Measurements from ENCODE around the gene PIERCE2.
"Not testable (repeated sequence)": the region's sequence is repeated elsewhere in the genome, so short reads cannot be mapped to it uniquely, and the experiment has no call there.

Gene PIERCE2, protein sequence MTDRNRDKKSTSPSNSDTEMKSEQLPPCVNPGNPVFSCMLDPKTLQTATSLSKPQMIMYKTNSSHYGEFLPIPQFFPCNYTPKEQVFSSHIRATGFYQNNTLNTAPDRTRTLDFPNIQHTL

GRCh38 chr15:55408012-55408928 lies at the start of gene PIERCE2, which contains the start of gene CCPG1:
Gene PIERCE2, plus strand, starts transcription at chr15:55408495. Its CDS starts 274 bp downstream, at chr15:55408769.
Gene CCPG1, minus strand, starts transcription at chr15:55408359. Its CDS starts 18,935 bp downstream, at chr15:55389424.
- DNase-seq: peak; percentile 72 to 91

DNA sequence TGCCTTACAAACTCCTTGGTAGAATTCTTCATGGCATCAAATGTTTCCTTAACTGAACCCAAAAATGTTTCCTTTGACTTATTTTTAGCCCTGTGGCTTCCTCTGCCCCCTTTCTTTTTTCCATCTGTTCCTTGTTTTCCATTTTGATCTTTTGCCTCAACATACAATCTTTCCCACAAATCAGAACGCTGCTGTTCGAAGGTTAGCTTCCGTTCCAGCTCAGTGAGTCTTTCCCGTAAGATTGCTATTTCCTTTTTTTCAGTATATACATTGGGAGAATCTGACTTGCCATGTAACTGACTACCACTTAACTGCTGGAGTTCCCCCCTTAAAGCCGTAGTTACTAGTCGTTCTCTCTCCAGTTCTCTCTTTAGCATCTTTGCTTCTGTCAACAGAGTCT lies 48.0 kb upstream of the PIERCE2 start:
- DNase-seq: no peak

DNA sequence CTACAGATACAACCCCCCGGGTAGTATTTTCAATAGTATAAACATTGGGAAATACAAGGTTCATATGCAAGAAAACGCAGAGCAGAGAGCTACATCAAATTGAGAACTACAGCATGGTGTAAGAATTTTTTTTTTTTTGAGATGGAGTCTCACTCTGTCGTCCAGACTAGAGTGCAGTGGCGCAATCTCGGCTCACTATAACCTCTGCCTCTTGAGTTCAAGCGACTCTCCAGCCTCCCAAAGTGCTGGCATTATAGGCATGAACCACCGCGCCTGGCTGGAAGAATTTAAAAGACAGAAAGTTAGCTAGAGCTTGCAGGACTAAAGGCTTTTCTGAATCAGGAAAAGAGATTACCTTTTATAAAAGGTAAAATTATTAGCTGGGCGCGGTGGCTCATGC lies 47.2 kb upstream of the PIERCE2 start:
- no peak for DNase-seq

- no peak for DNase-seq
Observed at GRCh38 chr15:55362641-55363040, 45.7 kb upstream of the PIERCE2 start.

GRCh38 chr15:55366981-55367380 lies 41.3 kb upstream of the PIERCE2 start:
- DNase-seq: no peak

GRCh38 chr15:55372701-55373440 lies 35.4 kb upstream of the PIERCE2 start:
- no peak for DNase-seq

- no peak for DNase-seq
Observed at GRCh38 chr15:55379095-55379494, 29.2 kb upstream of the PIERCE2 start.

DNA sequence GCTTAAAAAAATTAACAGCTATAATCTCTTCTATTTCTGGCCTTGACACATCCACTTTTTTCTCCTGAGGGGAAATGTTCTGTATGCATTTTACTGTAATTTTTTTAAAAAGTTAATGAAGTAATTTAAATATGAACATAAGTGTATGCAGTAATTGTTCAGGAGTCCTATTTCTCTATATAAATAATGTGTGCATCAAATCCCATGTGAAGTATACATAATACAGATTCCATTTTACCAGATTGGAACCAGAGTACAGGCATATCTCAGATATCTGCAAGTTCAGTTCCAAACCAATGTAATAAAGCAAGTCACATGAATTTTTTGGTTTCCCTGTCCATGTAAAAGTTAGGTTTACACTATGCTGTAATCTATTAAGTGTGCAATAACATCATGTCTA lies 26.7 kb upstream of the PIERCE2 start:
- no peak for DNase-seq

DNA sequence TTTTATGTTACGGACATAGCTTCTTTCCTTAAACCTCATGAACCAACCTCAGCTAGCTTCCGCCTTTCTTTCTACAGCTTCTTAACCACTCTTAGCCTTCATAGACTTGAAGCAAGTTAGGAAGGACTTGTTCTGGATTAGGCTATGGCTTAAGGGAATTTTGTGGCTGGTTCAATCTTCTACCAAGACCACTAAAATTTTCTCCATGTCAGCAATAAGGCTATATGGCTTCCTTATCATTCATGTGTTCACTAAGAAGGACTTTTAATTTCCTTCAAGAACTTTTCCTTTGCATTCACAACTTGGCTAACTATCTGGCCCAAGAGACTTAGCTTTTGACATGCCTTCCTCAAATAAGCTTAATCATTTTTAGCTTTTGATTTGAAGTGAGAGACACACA lies 24.6 kb upstream of the PIERCE2 start:
- no peak for DNase-seq

DNA sequence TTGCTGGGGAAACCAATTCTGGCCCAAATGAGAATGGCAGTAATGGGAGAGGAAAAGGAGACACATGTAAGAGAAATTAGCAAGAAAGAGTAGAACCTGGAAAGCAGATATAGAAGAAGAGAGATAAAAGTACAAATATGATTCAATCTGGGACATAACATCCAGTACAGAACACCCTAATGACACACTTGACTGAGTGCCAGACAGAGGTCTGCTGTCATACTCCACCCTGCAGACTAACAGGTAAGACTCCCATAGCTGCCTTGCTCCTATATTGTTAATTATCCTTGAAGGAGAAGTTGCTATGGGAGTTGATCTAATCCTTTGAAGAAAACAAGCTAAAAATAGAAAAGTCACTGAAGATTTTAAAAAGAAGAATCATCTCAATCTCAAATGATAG lies 21.3 kb upstream of the PIERCE2 start:
- no peak for DNase-seq

DNA sequence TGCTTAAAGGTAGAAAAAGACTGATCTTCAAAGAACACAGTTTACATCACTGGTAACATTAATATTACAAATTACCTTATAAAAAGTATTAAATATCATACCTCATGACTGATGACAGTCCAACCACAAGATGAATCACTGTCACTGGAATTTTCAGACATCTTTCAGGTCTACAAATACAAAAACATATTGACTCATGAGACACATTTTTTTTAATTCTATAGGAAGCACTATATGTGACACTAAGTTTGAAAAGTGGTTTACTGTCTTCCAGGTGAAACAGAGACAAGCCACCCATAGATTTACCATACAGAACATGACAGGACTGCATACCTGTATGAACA lies 19.1 kb upstream of the PIERCE2 start:
- DNase-seq: no peak

DNA sequence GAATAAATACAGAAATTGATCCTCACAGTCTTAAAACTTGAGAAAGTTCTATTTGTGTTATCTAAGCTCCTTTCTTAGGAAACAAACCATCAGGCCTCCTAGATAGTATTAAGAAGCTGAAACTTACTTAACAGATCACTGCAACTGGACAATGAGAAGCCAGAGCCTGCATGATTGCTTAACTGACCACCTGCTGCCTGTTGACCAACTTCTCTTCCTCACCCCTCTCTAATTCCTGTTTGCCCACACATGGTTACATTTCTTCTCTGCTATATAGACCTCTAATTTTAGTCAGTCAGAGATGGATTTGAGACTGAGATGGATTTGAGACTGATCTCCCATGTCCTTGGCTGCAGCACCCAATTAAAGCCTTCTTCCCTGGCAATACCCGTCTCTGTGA lies 13.6 kb upstream of the PIERCE2 start:
- DNase-seq: no peak

GRCh38 chr15:55398243-55398642 lies 10.1 kb upstream of the PIERCE2 start:
- DNase-seq: no peak

- DNase-seq: not testable (repeated sequence)
Observed at GRCh38 chr15:55400050-55400449, 8.2 kb upstream of the PIERCE2 start.

DNA sequence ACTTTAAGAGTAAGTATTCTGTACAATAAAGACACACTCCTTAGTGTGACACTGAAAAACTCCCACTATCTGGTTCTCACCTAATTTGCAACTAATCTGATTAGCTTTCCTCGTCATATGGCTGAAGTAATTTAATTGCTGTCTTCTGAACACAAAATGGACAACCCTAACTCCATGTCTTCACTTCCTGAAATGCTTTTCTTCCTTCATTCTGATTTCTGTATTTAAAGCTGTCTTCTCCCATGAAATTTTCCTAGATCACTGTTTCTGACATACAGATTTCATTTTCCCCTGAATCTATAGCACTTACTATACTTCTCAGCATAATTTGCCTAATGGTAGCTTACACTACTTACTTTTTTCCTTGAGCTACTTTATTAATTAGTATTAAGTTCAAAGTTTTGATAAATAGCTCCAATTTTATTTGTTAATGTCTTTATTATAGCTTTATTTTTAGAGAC lies 6.5 kb upstream of the PIERCE2 start:
- DNase-seq: no peak

DNA sequence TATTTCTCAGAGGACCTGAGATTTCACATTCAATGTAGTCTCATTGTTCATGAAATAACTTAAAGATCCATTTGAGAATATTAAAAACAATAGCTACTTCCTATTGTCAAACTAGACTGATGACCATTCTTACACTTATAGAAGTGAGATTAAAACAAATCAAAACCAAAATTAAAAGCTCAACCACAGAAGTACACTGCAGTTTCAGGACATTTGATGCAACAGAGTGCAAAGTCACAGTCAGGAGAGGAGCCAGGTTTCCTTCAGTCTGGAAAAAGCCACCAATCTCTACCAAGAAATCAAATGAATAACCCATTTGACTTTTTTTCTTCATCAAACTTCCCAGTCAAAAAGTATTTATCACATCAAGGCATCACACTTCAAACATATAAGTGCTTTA lies 5.6 kb upstream of the PIERCE2 start:
- no peak for DNase-seq

DNA sequence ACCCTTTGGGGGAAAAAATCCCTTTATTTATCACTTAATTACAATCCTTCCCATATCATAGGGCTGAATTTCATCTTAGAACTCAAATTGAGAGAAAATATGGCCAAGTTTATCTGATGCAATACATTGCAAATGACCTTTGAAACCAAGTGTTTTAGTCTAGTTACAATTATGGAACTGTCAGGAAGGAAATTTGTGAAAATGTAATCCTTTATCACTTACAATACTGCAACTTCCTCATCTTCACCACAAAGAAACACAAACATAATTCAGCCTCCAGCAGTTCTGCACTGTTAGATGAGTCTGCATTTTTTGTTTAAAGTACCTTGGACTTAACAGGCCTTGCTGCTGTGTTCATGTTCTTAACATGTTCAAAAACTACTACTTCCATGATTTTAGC lies 4.8 kb upstream of the PIERCE2 start:
- DNase-seq: no peak

- no peak for DNase-seq
Observed at GRCh38 chr15:55407498-55408011, 740 bp upstream of the PIERCE2 start.

DNA sequence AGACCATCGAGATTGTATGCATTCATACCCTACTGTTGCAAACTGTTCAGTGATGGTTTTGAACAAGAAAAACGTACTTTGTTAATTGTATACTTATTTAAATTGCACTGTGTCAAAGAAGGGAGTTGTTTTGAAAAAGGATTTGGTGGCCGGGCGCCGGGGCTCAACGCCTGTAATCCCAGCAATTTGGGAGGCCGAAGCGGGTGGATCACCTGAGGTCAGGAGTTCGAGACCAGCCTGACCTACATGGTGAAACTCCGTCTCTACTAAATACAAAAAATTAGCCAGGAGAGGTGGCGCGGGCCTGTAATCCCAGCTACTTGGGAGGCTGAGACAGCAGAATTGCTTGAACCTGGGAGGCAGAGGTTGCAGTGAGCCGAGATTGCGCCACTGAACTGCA lies 681 bp downstream of the PIERCE2 start:
- DNase-seq: not testable (repeated sequence)

- not testable (repeated sequence) for DNase-seq
Observed at GRCh38 chr15:55417678-55418077, 9.4 kb downstream of the PIERCE2 start.

GRCh38 chr15:55420171-55420866 lies 12.0 kb downstream of the PIERCE2 start:
- DNase-seq: no peak

DNA sequence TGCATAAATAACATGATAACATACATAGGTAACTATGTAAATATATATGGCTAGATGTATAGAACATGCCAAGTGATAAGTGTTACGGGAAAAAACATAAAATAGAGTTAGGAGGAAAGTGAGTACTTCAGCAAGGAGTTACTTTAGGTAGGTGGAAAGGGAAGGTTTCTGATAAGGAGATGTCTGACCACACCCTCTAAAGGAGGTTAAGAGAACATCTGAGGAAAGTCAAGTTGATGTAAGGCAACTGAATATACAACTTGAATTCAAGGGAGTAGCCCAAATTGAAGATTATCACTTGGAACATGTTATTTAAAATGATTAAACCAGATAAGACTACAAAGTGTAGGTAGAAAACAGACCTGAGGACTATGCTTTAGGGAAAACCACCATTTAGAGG lies 13.8 kb downstream of the PIERCE2 start:
- DNase-seq: no peak
